C4-2B (cell line): ENCODE results near the gene RELB.
"Not testable (repeated sequence)": the region's sequence is repeated elsewhere in the genome, so short reads cannot be mapped to it uniquely, and the experiment has no call there.

ENCODE experiments used
- H3K27ac ChIP-seq: fragments of 450-650 bp; 2 replicates; pipeline ENCODE4 v1.5.1; 2017
- CTCF ChIP-seq: fragments of 450-650 bp; conservative IDR thresholded peaks from 2 replicates; pipeline ENCODE4 v1.5.1; 2017; ENCODE audit warnings: mild to moderate bottlenecking
- ZFX ChIP-seq: fragments of 450-650 bp; IDR thresholded peaks from 2 replicates; pipeline ENCODE4 v1.6.1; 2017

Gene RELB

GRCh38 chr19:44998025-44998424 is 3.2 kb upstream of the RELB start:
- TF ChIP-seq CTCF (no peak), ZFX (no peak)
- no peak overlapping the region for H3K27ac ChIP-seq

GRCh38 chr19:44999131-44999925 is 1.9 kb upstream of the RELB start:
- H3K27ac ChIP-seq: not testable (repeated sequence)

- H3K27ac ChIP-seq: not testable (repeated sequence)
These were observed 599 bp upstream of the RELB start for GRCh38 chr19:45000665-45001064.

GRCh38 chr19:45003485-45003884 is 2.2 kb downstream of the RELB start:
- no peak overlapping the region for H3K27ac ChIP-seq
- TF ChIP-seq ZFX: no peak
- no peak for TF ChIP-seq CTCF

- no peak overlapping the region for H3K27ac ChIP-seq
- TF ChIP-seq CTCF: no peak
- TF ChIP-seq ZFX: no peak
These were observed 4.5 kb downstream of the RELB start for GRCh38 chr19:45005787-45006186.

- H3K27ac ChIP-seq: no peak overlapping the region
- TF ChIP-seq CTCF: no peak
These were observed 7.3 kb downstream of the RELB start for GRCh38 chr19:45008552-45008951.

- no peak overlapping the region for H3K27ac ChIP-seq
- TF ChIP-seq CTCF: no peak
- TF ChIP-seq ZFX: no peak
These were observed 8.5 kb downstream of the RELB start for GRCh38 chr19:45009625-45010255.

- no peak overlapping the region for H3K27ac ChIP-seq
- TF ChIP-seq ZFX: no peak
- TF ChIP-seq CTCF: no peak
These were observed 9.0 kb downstream of the RELB start for GRCh38 chr19:45010306-45010705.
